ENCODE results near the gene GABARAPL2. TPM values are rescaled to one million over a fixed set of nuclear protein-coding genes. Genes with fewer than 3 reads are reported as not detected.
"Not testable (repeated sequence)": the region's sequence is repeated elsewhere in the genome, so short reads cannot be mapped to it uniquely, and the experiment has no call there.

Gene GABARAPL2
- total and polyA plus RNA-seq, 5 experiments from 2014 or later = 76.5 to 291 (median 226) TPM

DNA sequence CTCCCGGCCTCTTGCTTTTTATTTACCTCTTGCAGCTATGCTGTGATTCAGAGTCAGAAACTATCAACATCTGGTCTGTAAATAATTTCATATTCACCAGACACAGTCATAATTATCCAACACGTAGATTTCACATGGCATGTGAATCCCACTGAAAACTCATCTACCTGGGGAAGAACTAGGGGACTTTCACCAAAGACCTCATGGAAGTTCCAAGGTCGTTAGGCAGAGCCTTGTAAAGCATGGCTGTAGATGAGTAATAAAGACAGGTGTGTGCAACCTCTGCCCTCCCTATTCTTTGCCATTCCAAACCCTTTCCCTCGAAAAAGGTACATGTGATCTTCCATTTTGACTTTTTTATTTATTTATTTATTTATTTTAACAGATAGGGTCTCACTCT lies 28.4 kb upstream of the GABARAPL2 start:
- Mint-ChIP-seq H3K9me3 (no peaks in the 10 kb centered on the region), H3K4me1 (no peaks in the 10 kb centered on the region), H3K36me3 (no peaks in the 10 kb centered on the region), H3K27me3 (no peaks in the 10 kb centered on the region), H3K27ac (no peak overlapping the region), H3K4me3 (no peak overlapping the region)
- POLR2A ChIA-PET = no interaction called here
- ATAC-seq = no peak
- no peak for DNase-seq

DNA sequence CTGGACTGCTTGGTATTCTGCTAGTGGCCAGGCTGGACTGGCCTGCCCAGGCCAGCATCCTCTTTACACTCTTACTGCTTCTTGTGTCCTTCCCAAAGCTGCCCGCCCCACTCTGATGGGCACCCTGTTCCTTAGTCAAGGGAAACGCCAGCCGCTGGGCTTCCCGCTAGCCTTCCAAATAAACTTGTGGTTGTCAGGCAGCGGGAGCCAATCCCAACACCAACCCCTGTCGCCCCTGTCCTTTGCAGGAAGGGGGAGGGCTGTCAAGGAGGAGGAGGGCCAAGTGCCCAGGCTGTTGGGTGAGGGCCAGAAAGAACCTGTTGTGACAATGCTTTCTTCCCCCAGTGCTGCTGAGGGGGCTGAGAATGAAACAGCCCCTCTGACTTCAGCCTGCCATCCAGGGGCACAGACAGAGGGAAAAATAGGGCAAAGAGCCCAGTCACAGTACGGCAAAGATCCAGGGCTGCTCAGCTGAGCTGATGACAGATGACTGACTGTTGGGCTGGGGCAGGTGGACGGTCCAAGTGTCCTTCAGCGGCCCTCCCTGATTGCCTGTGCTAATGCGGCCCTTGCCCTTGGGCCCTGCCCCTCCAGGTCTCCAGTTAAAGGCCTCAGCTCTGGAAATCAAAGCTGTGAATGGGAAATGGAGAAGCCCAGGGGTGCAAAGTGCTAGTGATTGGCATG lies 27.2 kb upstream of the GABARAPL2 start:
- H3K4me1 Mint-ChIP-seq, DNase-seq, H3K36me3 Mint-ChIP-seq, H3K4me3 Mint-ChIP-seq, H3K9me3 Mint-ChIP-seq, H3K27ac Mint-ChIP-seq, POLR2A ChIA-PET, H3K27me3 Mint-ChIP-seq, ATAC-seq: not testable (repeated sequence)

DNA sequence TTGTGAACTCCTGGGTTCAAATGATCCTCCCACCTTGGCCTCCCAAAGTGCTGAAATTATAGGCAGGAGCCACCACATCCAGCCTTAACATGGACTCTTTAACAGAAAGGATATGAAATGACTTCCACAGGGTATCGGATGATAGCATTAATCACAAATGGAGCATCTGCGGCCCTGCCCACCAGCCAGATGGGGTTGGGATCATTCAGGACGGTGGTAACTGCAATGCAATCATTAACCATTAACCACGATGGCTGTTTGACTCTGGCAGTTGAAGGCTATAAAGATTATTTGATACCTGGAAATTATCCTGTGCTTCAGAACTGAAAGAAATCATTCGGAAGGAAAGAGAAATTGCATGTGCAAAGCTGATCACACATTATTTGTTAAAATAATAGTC lies 24.9 kb upstream of the GABARAPL2 start:
- H3K9me3 Mint-ChIP-seq = no peaks in the 10 kb centered on the region
- H3K36me3 Mint-ChIP-seq = peaks cover 0 to 5% (median 0%) of the 10 kb centered on the region in 3 donors
- H3K27ac Mint-ChIP-seq = no peak overlapping the region
- ATAC-seq (no peak), DNase-seq (no peak)
- no peaks in the 10 kb centered on the region for H3K27me3 Mint-ChIP-seq
- no peaks in the 10 kb centered on the region for H3K4me1 Mint-ChIP-seq
- no peak overlapping the region for H3K4me3 Mint-ChIP-seq
- POLR2A ChIA-PET = no interaction called here

DNA sequence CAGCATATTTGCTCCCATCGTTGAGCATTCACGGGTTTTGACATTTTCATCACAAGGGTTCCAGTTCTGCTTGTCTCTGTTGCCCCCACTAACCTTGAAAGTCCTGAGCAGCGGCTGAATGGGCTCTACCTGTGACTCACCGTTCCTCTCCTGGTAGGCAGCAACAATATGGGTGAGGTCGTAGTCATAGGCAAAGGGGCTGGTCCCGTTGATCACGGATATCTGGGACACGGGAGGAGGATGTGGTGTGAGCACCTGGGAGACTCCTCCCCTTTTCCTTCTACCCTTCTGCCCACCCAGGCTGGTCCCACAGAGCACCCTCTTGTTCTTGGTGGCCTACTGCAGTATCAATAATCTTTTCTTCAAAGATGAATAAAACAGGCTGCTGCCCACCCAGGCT lies 23.7 kb upstream of the GABARAPL2 start:
- DNase-seq, H3K27ac Mint-ChIP-seq, POLR2A ChIA-PET, H3K4me1 Mint-ChIP-seq, H3K36me3 Mint-ChIP-seq, H3K4me3 Mint-ChIP-seq, H3K27me3 Mint-ChIP-seq, ATAC-seq, H3K9me3 Mint-ChIP-seq: not testable (repeated sequence)

DNA sequence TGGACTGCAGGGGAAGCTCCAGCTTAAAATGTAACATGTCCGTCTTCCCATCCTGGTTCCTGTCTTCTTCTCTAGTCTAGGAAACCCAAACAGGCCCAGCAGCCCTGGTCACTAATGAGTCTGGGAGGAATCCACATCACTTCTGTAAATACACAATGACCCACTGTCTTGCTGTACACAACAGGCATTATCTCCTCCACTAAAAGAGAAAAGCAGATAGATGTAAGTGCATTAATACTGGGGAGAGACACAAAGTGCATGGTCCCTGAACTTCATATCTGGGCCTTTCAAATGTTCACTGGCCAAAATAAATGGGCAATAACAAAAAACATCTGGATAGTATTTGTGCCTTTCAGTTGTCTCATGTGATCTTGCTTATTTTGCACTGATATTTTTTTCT lies 20.3 kb upstream of the GABARAPL2 start:
- H3K27ac Mint-ChIP-seq, H3K27me3 Mint-ChIP-seq, H3K36me3 Mint-ChIP-seq, H3K4me3 Mint-ChIP-seq, DNase-seq, H3K4me1 Mint-ChIP-seq, POLR2A ChIA-PET, ATAC-seq, H3K9me3 Mint-ChIP-seq: not testable (repeated sequence)

DNA sequence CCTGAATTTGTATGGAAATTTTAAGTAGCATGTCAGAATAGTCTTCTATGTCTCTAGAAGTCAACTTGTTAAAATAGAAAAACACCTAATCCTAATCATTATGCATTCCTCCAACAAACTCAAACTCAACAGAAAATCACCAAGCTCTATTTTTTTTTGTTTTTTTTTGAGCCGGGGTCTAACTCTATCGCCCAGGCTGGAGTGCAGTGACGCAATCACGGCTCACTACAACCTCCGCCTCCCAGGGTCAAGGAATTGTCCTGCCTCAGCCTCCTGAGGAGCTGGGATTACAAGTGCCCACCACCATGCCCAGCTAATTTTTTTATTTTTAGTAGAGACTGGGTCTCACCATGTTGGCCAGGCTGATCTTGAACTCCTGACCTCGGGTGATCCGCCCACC lies 19.9 kb upstream of the GABARAPL2 start:
- Mint-ChIP-seq H3K27me3 (no peaks in the 10 kb centered on the region), H3K36me3 (peaks cover 0 to 5% (median 0%) of the 10 kb centered on the region in 3 donors), H3K27ac (peak overlapping the region in 1 of 10 donors; percentile 45), H3K9me3 (no peaks in the 10 kb centered on the region), H3K4me1 (no peaks in the 10 kb centered on the region), H3K4me3 (no peak overlapping the region)
- DNase-seq (no peak), ATAC-seq (no peak)
- POLR2A ChIA-PET = no interaction called here

DNA sequence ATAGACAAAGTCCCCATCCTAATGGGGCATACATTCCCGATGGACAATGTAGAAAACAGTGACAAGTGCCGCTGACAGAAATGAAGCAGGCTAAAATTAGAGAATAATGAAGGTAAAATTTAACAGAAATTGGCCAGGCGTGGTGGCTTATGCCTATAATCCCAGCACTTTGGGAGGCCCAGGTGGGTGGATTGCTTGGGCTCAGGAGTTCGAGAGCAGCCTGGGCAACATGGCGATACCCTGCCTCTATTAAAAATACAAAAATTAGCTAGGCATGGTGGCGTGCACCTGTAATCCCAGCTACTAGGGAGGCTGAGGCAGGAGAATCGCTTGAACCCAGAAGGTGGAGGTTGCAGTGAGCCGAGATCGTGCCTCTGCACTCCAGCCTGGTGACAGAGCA lies 17.7 kb upstream of the GABARAPL2 start:
- H3K27ac Mint-ChIP-seq, DNase-seq, H3K4me3 Mint-ChIP-seq, H3K4me1 Mint-ChIP-seq, H3K36me3 Mint-ChIP-seq, ATAC-seq, POLR2A ChIA-PET, H3K9me3 Mint-ChIP-seq: not testable (repeated sequence)
- H3K27me3 Mint-ChIP-seq = peaks cover 3 to 11% (median 6%) of the 10 kb centered on the region in 5 donors

DNA sequence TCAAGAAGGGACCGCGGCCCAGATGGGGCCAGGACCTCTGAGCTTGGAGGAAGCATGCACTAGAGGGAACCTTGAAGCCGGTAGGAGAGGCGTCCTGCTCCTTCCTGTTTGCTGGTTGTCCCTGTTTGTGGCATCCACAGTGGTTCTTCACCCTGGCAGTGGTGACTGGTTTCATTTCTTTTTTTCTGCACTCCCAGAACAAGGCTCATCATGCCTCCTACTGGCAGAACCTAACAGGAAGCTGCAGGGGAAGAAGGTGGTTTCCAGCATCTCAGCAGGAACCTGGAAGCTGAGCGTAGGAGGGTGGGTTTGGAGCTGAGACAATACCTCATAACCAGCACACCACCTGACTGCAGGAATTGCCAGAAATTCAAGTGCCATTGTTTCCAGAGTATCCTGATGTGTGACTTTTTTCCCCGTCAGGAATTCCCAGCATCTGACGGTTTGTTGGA lies 15.9 kb upstream of the GABARAPL2 start:
- ATAC-seq (peak in 1 of 2 donors; percentile 54), DNase-seq (peak in 3 of 10 donors; percentile 2 to 13 (median 4))
- no peak overlapping the region for H3K4me3 Mint-ChIP-seq
- no peaks in the 10 kb centered on the region for H3K9me3 Mint-ChIP-seq
- peaks cover 0 to 2% (median 2%) of the 10 kb centered on the region in 4 donors for H3K4me1 Mint-ChIP-seq
- POLR2A ChIA-PET = interaction anchor here (0.7 kb wide), 1 partner anchor 72 kb away, joined by 3 read pairs; no protein-coding TSS in a partner anchor
- H3K36me3 Mint-ChIP-seq = no peaks in the 10 kb centered on the region
- no peak overlapping the region for H3K27ac Mint-ChIP-seq
- H3K27me3 Mint-ChIP-seq = peaks cover 3 to 20% (median 6%) of the 10 kb centered on the region in 5 donors

DNA sequence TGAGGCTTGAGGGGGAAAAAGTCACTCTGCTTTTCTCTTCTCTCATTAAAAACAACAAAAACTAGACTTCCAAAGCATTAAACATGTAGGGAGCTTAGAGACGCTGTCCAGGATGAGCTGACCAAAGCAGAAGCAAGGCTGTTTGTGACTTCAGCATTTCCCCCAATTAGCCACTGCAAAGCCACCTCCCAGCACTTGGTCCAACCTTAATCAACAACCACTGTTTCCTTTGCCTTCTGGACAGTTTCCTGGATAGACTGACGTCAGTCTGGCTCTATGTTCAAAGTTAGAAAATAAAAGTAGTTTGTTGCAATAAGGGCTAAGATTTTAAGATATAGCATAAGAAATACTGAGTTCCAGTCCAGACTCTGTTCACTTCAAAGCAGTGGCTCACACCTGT lies 13.2 kb upstream of the GABARAPL2 start:
- no peak for ATAC-seq
- H3K9me3 Mint-ChIP-seq = no peaks in the 10 kb centered on the region
- H3K4me1 Mint-ChIP-seq = peaks cover 4 to 13% (median 11%) of the 10 kb centered on the region in 4 donors
- POLR2A ChIA-PET = interaction anchor here (1.1 kb wide), 1 partner anchor 12 kb away, joined by 3 read pairs; no protein-coding TSS in a partner anchor
- H3K27me3 Mint-ChIP-seq = peaks cover 3 to 20% (median 6%) of the 10 kb centered on the region in 5 donors
- no peaks in the 10 kb centered on the region for H3K36me3 Mint-ChIP-seq
- no peak for DNase-seq
- no peak overlapping the region for H3K27ac Mint-ChIP-seq
- H3K4me3 Mint-ChIP-seq = no peak overlapping the region

DNA sequence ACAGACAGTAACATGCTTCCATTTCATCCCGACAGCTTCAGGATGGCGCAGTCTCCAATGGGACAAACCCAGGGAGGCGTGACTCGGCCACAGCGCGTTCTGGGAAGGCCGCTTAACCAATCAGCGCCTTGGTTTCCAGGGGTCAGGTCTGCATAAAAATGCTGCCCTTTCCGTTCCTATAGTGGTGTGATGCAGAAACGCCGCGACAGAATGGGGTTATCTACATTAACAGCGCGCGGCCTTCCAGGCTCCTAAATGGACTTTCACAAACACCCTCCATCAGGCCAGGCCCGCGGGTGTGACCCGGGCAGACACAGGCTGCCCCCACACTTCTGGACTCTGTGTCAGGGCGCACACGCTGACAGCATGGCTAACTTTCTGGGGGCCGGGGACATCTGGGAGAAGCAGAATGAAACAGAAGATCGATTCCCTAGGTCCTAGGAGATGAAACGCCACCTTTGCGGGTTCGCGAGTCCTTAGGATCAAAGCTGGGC lies 10.9 kb upstream of the GABARAPL2 start:
- Mint-ChIP-seq H3K4me1 (peaks cover 4 to 13% (median 11%) of the 10 kb centered on the region in 4 donors), H3K27me3 (peaks cover 3 to 20% (median 6%) of the 10 kb centered on the region in 5 donors), H3K4me3 (peak overlapping the region; percentile 81 to 94 (median 90)), H3K27ac (peak overlapping the region in 9 of 10 donors; percentile 30 to 94 (median 92)), H3K36me3 (no peaks in the 10 kb centered on the region), H3K9me3 (no peaks in the 10 kb centered on the region)
- DNase-seq (no peak), ATAC-seq (peak in 1 of 2 donors; percentile 3)
- POLR2A ChIA-PET = interaction anchor here (0.6 to 3.4 kb wide), 9 partner anchors 11 to 122 kb away, joined by 3 to 38 read pairs (median 7); partner anchors contain the start of genes ADAT1, CFDP1, GABARAPL2 and KARS1

DNA sequence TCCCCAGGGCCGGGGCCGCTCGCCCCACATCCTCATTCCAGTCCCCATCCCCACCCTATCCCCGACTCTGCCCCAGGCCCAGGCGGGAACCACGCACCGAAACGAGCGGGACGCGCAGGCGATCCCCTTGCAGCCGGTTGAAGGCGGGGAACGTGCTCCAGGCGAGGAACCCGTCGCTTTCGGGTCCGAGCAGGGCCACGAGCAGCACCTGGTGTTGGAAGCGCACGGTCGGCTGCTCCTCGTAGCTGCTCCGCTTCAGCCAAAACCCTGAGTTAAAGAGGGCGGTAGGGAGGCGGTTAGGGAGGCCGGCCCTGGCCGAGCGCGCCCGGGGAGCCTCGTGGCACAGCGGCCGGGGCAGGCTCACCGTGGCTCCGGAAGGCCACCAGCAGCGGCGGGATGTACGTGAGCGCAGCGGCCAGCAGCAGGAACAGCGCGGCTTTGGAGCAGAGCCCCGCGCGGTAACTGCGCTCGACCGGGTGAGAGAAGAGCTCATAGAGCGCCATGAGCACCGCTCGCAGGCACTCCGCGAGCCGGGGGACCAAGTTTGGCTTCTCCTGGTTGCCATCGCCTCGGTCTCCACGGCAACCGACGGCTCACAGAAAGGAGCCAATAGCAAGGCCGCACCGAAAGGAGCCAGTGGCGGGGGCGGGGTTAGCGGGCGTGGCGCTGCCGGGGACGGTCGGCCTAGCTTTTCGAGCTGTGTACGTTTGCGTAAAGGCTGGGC lies 10.3 kb upstream of the GABARAPL2 start, which contains the start of gene TMEM231:
Gene TMEM231 (minus strand): TSS at position 546 of the 724 bp plus-strand sequence. CDS start 43 bp downstream, at position 503.
- H3K4me3 Mint-ChIP-seq = peak within 1 kb of the TSS; percentile 81 to 94 (median 90)
- POLR2A ChIA-PET = interaction anchor here (0.6 to 3.4 kb wide), 8 partner anchors 10 to 122 kb away, joined by 3 to 38 read pairs (median 8); partner anchors contain the start of genes ADAT1, CFDP1, GABARAPL2 and KARS1
- H3K27me3 Mint-ChIP-seq = peaks cover 4 to 20% (median 6%) of the 10 kb centered on the region in 5 donors
- DNase-seq = peak; percentile 90 to 98 (median 95)
- peak; percentile 94 for ATAC-seq
- H3K27ac Mint-ChIP-seq = peak within 1 kb of the TSS; percentile 87 to 95 (median 93)
- peaks cover 4 to 13% (median 11%) of the 10 kb centered on the region in 4 donors for H3K4me1 Mint-ChIP-seq
- no peaks in the 10 kb centered on the region for H3K9me3 Mint-ChIP-seq
- no peaks in the 10 kb centered on the region for H3K36me3 Mint-ChIP-seq

DNA sequence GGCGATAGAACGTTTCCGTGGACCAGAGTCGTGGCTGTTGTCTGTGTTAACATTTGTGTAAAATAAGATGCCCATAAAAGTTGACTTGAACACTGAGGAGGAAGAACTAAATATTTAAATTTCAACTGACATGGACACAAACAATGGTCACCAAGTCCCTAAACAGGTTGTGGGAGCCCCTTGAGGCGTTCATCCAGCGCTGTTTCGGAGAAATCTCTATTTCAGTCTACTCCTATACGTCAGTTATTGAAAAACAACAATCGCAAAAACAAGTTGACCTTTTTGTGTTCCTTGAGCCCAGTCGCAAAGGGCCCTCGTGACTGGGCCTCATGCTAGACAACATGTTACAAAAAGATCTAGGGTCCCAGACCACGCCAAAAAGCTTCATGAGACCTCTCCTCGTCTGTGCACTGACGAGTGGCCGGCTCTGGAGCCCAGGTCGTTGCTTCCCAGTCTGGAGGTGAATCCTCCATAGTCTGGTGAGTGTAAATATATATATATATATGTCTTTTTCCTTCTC lies 9.7 kb upstream of the GABARAPL2 start:
- no peaks in the 10 kb centered on the region for H3K36me3 Mint-ChIP-seq
- peak overlapping the region; percentile 81 to 94 (median 90) for H3K4me3 Mint-ChIP-seq
- peaks cover 4 to 13% (median 11%) of the 10 kb centered on the region in 4 donors for H3K4me1 Mint-ChIP-seq
- no peaks in the 10 kb centered on the region for H3K9me3 Mint-ChIP-seq
- ATAC-seq (no peak), DNase-seq (no peak)
- H3K27ac Mint-ChIP-seq = peak overlapping the region; percentile 87 to 95 (median 92)
- POLR2A ChIA-PET = interaction anchor here (1.0 to 3.4 kb wide), 7 partner anchors 9 to 123 kb away, joined by 3 to 38 read pairs (median 8); partner anchors contain the start of genes ADAT1, CFDP1, GABARAPL2 and KARS1
- peaks cover 4 to 20% (median 6%) of the 10 kb centered on the region in 5 donors for H3K27me3 Mint-ChIP-seq
